ENCODE measurements around the gene CCDC90B. TPM values are rescaled to one million over a fixed set of nuclear protein-coding genes. Genes with fewer than 3 reads are reported as not detected.

Gene CCDC90B
- total and polyA plus RNA-seq, 2 donors (not counting 1 experiment from before 2014, with no cell fraction given): 20.5 to 35.2 TPM

DNA sequence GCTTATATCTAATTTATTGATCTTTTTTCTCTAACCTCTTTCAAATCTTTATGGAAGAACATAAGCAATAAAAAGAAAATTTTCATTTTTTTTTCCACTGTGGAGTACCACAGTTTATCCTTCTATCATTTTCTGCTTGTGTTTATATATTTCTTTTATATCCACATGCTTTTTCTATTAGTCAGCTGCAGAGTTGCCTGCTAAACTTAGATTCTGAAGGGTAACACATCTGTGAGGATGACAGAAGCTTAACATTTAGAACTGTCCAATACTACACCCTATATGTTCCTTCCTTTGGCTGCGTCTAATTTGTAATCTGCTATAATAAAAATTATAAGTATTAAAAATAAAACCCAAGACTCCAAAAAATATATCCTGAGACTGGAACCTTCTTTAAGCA is 20.8 kb downstream of the CCDC90B start:
- ChIA-PET POLR2A (no interaction called here), CTCF (interaction anchor here (0.7 kb wide), 1 partner anchor 15 kb away, joined by 3 read pairs; no protein-coding TSS in a partner anchor)
- no CpG with 5 or more reads among the region's 1 CpG for WGBS (ENCODE audit: insufficient coverage)
- no peaks in the 10 kb centered on the region for H4K20me1 ChIP-seq (ENCODE audit: control insufficient read depth, insufficient read depth, low read length, poor library complexity, severe bottlenecking)
- H3K36me3 ChIP-seq (replicated peaks in 1 of 2; ENCODE audit: control extremely low read depth in 1 of 2, control insufficient read depth in 1 of 2, extremely low read depth in 1 of 2, insufficient read depth in 2 of 2, low read length in 1 of 2): peaks cover 12 to 49% of the 10 kb centered on the region in 2 experiments
- H2AFZ ChIP-seq (ENCODE audit: insufficient read depth, low read depth, low read length, poor library complexity, severe bottlenecking): no peak overlapping the region
- no peaks in the 10 kb centered on the region for H3K9me3 ChIP-seq (ENCODE audit: control extremely low read depth in 1 of 3, control insufficient read depth in 2 of 3, insufficient read depth in 1 of 3, low read length in 2 of 3)
- H3K27me3 ChIP-seq (replicated peaks in 1 of 4; ENCODE audit: control extremely low read depth in 1 of 4, control insufficient read depth in 3 of 4, insufficient read depth in 4 of 4, low read length in 3 of 4): no peaks in the 10 kb centered on the region
- TF ChIP-seq, protein P1, sequence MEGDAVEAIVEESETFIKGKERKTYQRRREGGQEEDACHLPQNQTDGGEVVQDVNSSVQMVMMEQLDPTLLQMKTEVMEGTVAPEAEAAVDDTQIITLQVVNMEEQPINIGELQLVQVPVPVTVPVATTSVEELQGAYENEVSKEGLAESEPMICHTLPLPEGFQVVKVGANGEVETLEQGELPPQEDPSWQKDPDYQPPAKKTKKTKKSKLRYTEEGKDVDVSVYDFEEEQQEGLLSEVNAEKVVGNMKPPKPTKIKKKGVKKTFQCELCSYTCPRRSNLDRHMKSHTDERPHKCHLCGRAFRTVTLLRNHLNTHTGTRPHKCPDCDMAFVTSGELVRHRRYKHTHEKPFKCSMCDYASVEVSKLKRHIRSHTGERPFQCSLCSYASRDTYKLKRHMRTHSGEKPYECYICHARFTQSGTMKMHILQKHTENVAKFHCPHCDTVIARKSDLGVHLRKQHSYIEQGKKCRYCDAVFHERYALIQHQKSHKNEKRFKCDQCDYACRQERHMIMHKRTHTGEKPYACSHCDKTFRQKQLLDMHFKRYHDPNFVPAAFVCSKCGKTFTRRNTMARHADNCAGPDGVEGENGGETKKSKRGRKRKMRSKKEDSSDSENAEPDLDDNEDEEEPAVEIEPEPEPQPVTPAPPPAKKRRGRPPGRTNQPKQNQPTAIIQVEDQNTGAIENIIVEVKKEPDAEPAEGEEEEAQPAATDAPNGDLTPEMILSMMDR (IDR thresholded peaks at IDR 0.05): no peak
- TF ChIP-seq EZH2 (IDR thresholded peaks at IDR 0.05; ENCODE audit: borderline replicate concordance, insufficient read depth, low read depth, low read length, poor library complexity, severe bottlenecking): no peak
- Mint-ChIP-seq H3K4me3 (no peak overlapping the region), H3K9me3 (ENCODE audit: insufficient read depth) (no peaks in the 10 kb centered on the region), H3K4me1 (peaks cover 6% of the 10 kb centered on the region), H3K27me3 (no peaks in the 10 kb centered on the region), H3K27ac (no peak overlapping the region)
- H3K9ac ChIP-seq (ENCODE audit: low read length): no peak overlapping the region
- no peaks in the 10 kb centered on the region for H3K4me1 ChIP-seq (ENCODE audit: control insufficient read depth in 2 of 2, insufficient read depth in 2 of 2, low read length in 2 of 2)
- intact Hi-C loops (cut with micrococcal nuclease): no loop called here
- no peak for DNase-seq
- H3K27ac ChIP-seq (ENCODE audit: low read length in 2 of 2): no peak overlapping the region
- H3K4me2 ChIP-seq (replicated peaks; ENCODE audit: low read depth, low read length, poor library complexity, severe bottlenecking): no peak overlapping the region
- no peaks in the 10 kb centered on the region for H3K79me2 ChIP-seq (ENCODE audit: control insufficient read depth, insufficient read depth, low read length)
- no peak overlapping the region for H3K4me3 ChIP-seq (ENCODE audit: control extremely low read depth in 1 of 5, extremely low read depth in 1 of 5, insufficient read depth in 1 of 5, low read depth in 2 of 5, low read length in 4 of 5)
- ATAC-seq (ENCODE audit: low read depth): no peak

DNA sequence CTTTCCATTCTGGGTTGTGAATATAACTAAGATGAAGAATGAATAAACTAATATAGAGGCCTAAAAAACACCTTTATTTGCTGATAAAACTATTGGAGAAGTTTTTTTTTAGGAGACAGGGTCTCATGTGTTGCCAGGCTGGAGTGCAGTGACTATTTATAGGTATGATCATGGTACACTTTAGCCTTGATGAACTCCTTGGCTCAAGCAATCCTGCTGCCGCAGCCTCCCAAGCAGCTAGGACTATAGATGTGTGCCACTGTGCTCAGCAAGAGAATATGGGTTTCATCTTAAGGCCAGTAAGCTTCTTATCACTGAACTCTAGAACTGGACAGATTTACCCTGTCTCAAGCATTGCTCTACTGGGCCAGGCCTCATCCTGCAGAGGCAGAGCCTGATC is 26.6 kb downstream of the CCDC90B start:
- H3K4me2 ChIP-seq (replicated peaks; ENCODE audit: low read depth, low read length, poor library complexity, severe bottlenecking): no peak overlapping the region
- H3K4me3 ChIP-seq (ENCODE audit: control extremely low read depth in 1 of 5, extremely low read depth in 1 of 5, insufficient read depth in 1 of 5, low read depth in 2 of 5, low read length in 4 of 5): no peak overlapping the region
- H3K9me3 ChIP-seq (ENCODE audit: control extremely low read depth in 1 of 3, control insufficient read depth in 2 of 3, insufficient read depth in 1 of 3, low read length in 2 of 3): no peaks in the 10 kb centered on the region
- H3K9ac ChIP-seq (ENCODE audit: low read length): no peak overlapping the region
- ChIA-PET CTCF (interaction anchor here (4.9 kb wide), 1 partner anchor 10 kb away, joined by 22 read pairs; no protein-coding TSS in a partner anchor), POLR2A (no interaction called here)
- Mint-ChIP-seq H3K27ac (no peak overlapping the region), H3K27me3 (no peaks in the 10 kb centered on the region), H3K4me1 (no peaks in the 10 kb centered on the region), H3K9me3 (ENCODE audit: insufficient read depth) (no peaks in the 10 kb centered on the region), H3K4me3 (no peak overlapping the region)
- 100% methylated on average over 1 of the region's 1 CpG for WGBS (ENCODE audit: insufficient coverage)
- H3K36me3 ChIP-seq (replicated peaks in 1 of 2; ENCODE audit: control extremely low read depth in 1 of 2, control insufficient read depth in 1 of 2, extremely low read depth in 1 of 2, insufficient read depth in 2 of 2, low read length in 1 of 2): peaks cover 14 to 59% of the 10 kb centered on the region in 2 experiments
- no peaks in the 10 kb centered on the region for H3K4me1 ChIP-seq (ENCODE audit: control insufficient read depth in 2 of 2, insufficient read depth in 2 of 2, low read length in 2 of 2)
- DNase-seq (no peak), ATAC-seq (ENCODE audit: low read depth) (no peak)
- H3K27ac ChIP-seq (ENCODE audit: low read length in 2 of 2): no peak overlapping the region
- intact Hi-C loops (cut with micrococcal nuclease): loop anchor here (10.0 kb wide), 1 partner anchor 65 kb away; the partner anchor contains the start of gene ANKRD42
- H2AFZ ChIP-seq (ENCODE audit: insufficient read depth, low read depth, low read length, poor library complexity, severe bottlenecking): no peak overlapping the region
- H3K79me2 ChIP-seq (ENCODE audit: control insufficient read depth, insufficient read depth, low read length): no peaks in the 10 kb centered on the region
- no peaks in the 10 kb centered on the region for H4K20me1 ChIP-seq (ENCODE audit: control insufficient read depth, insufficient read depth, low read length, poor library complexity, severe bottlenecking)
- TF ChIP-seq, protein P1 (IDR thresholded peaks at IDR 0.05): no peak
- no peak for TF ChIP-seq EZH2 (IDR thresholded peaks at IDR 0.05; ENCODE audit: borderline replicate concordance, insufficient read depth, low read depth, low read length, poor library complexity, severe bottlenecking)
- H3K27me3 ChIP-seq (replicated peaks in 1 of 4; ENCODE audit: control extremely low read depth in 1 of 4, control insufficient read depth in 3 of 4, insufficient read depth in 4 of 4, low read length in 3 of 4): no peaks in the 10 kb centered on the region
